Posterior cingulate gyrus (tissue), 11 donors: Measurements from ENCODE around the gene MED20.

ENCODE experiments used
- DNase-seq, 10 donors: peaks; one replicate each; pipeline versions ENCODE4 v3.0.0 to v3.0.0-alpha.2; 2020 to 2021; ENCODE audit warnings: mixed read lengths in 3 of 10
- intact Hi-C: fragments of 100-400 bp; cut with DNase I; formaldehyde crosslinking; loops from one replicate; pipeline ENCODE4 v1.15.1; 2023

MED20 gene

GRCh38 chr6:41941280-41942066, 20.5 kb upstream of the MED20 start, which contains the start of gene CCND3:
TSS of gene CCND3 (minus strand) at chr6:41941808. CDS start at chr6:41941649, 159 bp downstream.
- intact Hi-C loops, result loop anchor here (2.0 kb wide), 1 partner anchor 103 kb away; no protein-coding TSS in a partner anchor
- peak; percentile 81 to 98 (median 92) for DNase-seq

GRCh38 chr6:41940759-41941279, 19.9 kb upstream of the MED20 start:
- intact Hi-C loops, result loop anchor here (2.0 kb wide), 1 partner anchor 104 kb away; no protein-coding TSS in a partner anchor
- DNase-seq, result peak in 9 of 10 donors; percentile 45 to 94 (median 60)

GRCh38 chr6:41939848-41940758, 19.2 kb upstream of the MED20 start:
- intact Hi-C loops, result loop anchor here (2.0 kb wide), 1 partner anchor 105 kb away; no protein-coding TSS in a partner anchor
- peak in 1 of 10 donors; percentile 83 for DNase-seq

GRCh38 chr6:41939176-41939847, 18.4 kb upstream of the MED20 start:
- intact Hi-C loops, result no loop called here
- peak in 7 of 10 donors; percentile 19 to 84 (median 34) for DNase-seq

- no peak for DNase-seq
- intact Hi-C loops, result no loop called here
Observed at GRCh38 chr6:41938590-41939175, 17.7 kb upstream of the MED20 start.

- DNase-seq, result no peak
- intact Hi-C loops, result no loop called here
Observed at GRCh38 chr6:41937861-41938574, 17.1 kb upstream of the MED20 start.

GRCh38 chr6:41937472-41937860, 16.5 kb upstream of the MED20 start:
- intact Hi-C loops, result no loop called here
- DNase-seq, result no peak

- intact Hi-C loops, result no loop called here
Observed at GRCh38 chr6:41936073-41936837, 15.3 kb upstream of the MED20 start.

GRCh38 chr6:41935685-41936072, 14.7 kb upstream of the MED20 start:
- intact Hi-C loops, result no loop called here
- no peak for DNase-seq

More at GRCh38 chr6:41936073-41936837, 15.3 kb upstream of the MED20 start:
- DNase-seq, result peak; percentile 67 to 97 (median 74)

GRCh38 chr6:41935193-41935574, 14.2 kb upstream of the MED20 start:
- no peak for DNase-seq
- intact Hi-C loops, result no loop called here

GRCh38 chr6:41934278-41935192, 13.6 kb upstream of the MED20 start:
- no peak for DNase-seq
- intact Hi-C loops, result loop anchor here (5.0 kb wide), 1 partner anchor 37 kb away; the partner anchor contains the start of gene USP49

GRCh38 chr6:41932378-41932777, 11.4 kb upstream of the MED20 start:
- intact Hi-C loops, result loop anchor here (5.0 kb wide), 1 partner anchor 35 kb away; the partner anchor contains the start of gene USP49
- DNase-seq, result no peak

GRCh38 chr6:41931792-41932191, 10.9 kb upstream of the MED20 start:
- intact Hi-C loops, result loop anchor here (5.0 kb wide), 1 partner anchor 34 kb away; the partner anchor contains the start of gene USP49
- DNase-seq, result no peak

- intact Hi-C loops, result loop anchor here (5.0 kb wide), 1 partner anchor 33 kb away; the partner anchor contains the start of gene USP49
- DNase-seq, result no peak
Observed at GRCh38 chr6:41929924-41930323, 9.0 kb upstream of the MED20 start.

- intact Hi-C loops, result no loop called here
- DNase-seq, result no peak
Observed at GRCh38 chr6:41927253-41927652, 6.3 kb upstream of the MED20 start.

GRCh38 chr6:41922154-41922553, 1.2 kb upstream of the MED20 start:
- no peak for DNase-seq
- intact Hi-C loops, result loop anchor here (5.0 kb wide), 1 partner anchor 295 kb away; the partner anchor contains the start of gene MRPS10

GRCh38 chr6:41921712-41921998, 716 bp upstream of the MED20 start:
- peak in 2 of 10 donors; percentile 17 to 72 for DNase-seq
- intact Hi-C loops, result loop anchor here (1.0 to 5.0 kb wide), 2 partner anchors 134 to 296 kb away; partner anchors contain the start of genes MRPS10 and TOMM6
